Stimulated activated CD8-positive, alpha-beta memory T cell treated with anti-CD3 and anti-CD28 coated beads, Interleukin-2, amount 100 ng/mL, for 48 hours (primary cell): Measurements from ENCODE around the gene OTOGL.
"Not testable (repeated sequence)": the region's sequence is repeated elsewhere in the genome, so short reads cannot be mapped to it uniquely, and the experiment has no call there.

ENCODE experiments used
- DNase-seq, 2 donors: peaks; one replicate each; pipeline ENCODE4 v3.0.0-alpha.2; 2020; ENCODE audit warnings: low read depth in 2 of 2

Gene OTOGL

GRCh38 chr12:80186727-80187217 is 87.4 kb downstream of the OTOGL start:
- no peak for DNase-seq

- no peak for DNase-seq
Measured at GRCh38 chr12:80187660-80188090, 88.3 kb downstream of the OTOGL start.

- DNase-seq, result no peak
Measured at GRCh38 chr12:80188576-80188975, 89.2 kb downstream of the OTOGL start.

GRCh38 chr12:80189241-80189640 is 89.9 kb downstream of the OTOGL start:
- no peak for DNase-seq

- no peak for DNase-seq
Measured at GRCh38 chr12:80190001-80190400, 90.7 kb downstream of the OTOGL start.

GRCh38 chr12:80192087-80192486 is 92.8 kb downstream of the OTOGL start:
- no peak for DNase-seq

- DNase-seq, result no peak
Measured at GRCh38 chr12:80193865-80194264, 94.5 kb downstream of the OTOGL start.

GRCh38 chr12:80195074-80195726 is 95.9 kb downstream of the OTOGL start:
- DNase-seq, result no peak

GRCh38 chr12:80195737-80196136 is 96.4 kb downstream of the OTOGL start:
- DNase-seq, result no peak

- no peak for DNase-seq
Measured at GRCh38 chr12:80196419-80196818, 97.1 kb downstream of the OTOGL start.

- no peak for DNase-seq
Measured at GRCh38 chr12:80198782-80199337, 99.5 kb downstream of the OTOGL start.

- DNase-seq, result no peak
Measured at GRCh38 chr12:80199931-80200330, 100.6 kb downstream of the OTOGL start.

- DNase-seq, result no peak
Measured at GRCh38 chr12:80200414-80200813, 101.1 kb downstream of the OTOGL start.

GRCh38 chr12:80201908-80202307 is 102.6 kb downstream of the OTOGL start:
- no peak for DNase-seq

GRCh38 chr12:80205960-80206359 is 106.6 kb downstream of the OTOGL start:
- DNase-seq, result no peak

GRCh38 chr12:80208071-80208470 is 108.7 kb downstream of the OTOGL start:
- no peak for DNase-seq

- DNase-seq, result no peak
Measured at GRCh38 chr12:80211671-80212070, 112.3 kb downstream of the OTOGL start.

GRCh38 chr12:80212938-80213645 is 113.8 kb downstream of the OTOGL start:
- DNase-seq, result no peak

GRCh38 chr12:80213871-80214270 is 114.5 kb downstream of the OTOGL start:
- DNase-seq, result no peak

- no peak for DNase-seq
Measured at GRCh38 chr12:80217011-80217535, 117.7 kb downstream of the OTOGL start.

GRCh38 chr12:80218925-80219324 is 119.6 kb downstream of the OTOGL start:
- DNase-seq, result not testable (repeated sequence)

GRCh38 chr12:80219345-80219744 is 120.0 kb downstream of the OTOGL start:
- no peak for DNase-seq

- no peak for DNase-seq
Measured at GRCh38 chr12:80222261-80222660, 122.9 kb downstream of the OTOGL start.
